PC-9 (cell line): ENCODE data around the gene EVL. TPM values are rescaled to one million over a fixed set of nuclear protein-coding genes. Genes with fewer than 3 reads are reported as not detected.

Experiments
- BruUV-seq: library from RNA; stranded (reverse); fragments of 400-500 nt; replicated peaks from 2 replicates; lab custom pipeline; 2021; lab: Mats Ljungman, UMichigan
- CTCF ChIA-PET: fragments of 300-600 bp; sonication (Branson Sonifier 250); formaldehyde crosslinking; loops from one replicate; lab custom pipeline; 2022; ENCODE audit warnings: antibody characterized with exemption; lab: Charles Lee
- POLR2A ChIA-PET: fragments of 300-600 bp; sonication (Branson Sonifier 250); formaldehyde crosslinking; loops from one replicate; lab custom pipeline; 2022; ENCODE audit warnings: antibody characterized with exemption; ENCODE audit not compliant: unreplicated experiment; lab: Charles Lee
- DNase-seq, 2 experiments: peaks; one replicate each; pipeline versions ENCODE4 v3.0.0 to v3.0.0-alpha.2; 2015 to 2022; ENCODE audit warnings: mixed read lengths in 1 of 2
- H2AFZ ChIP-seq: fragments of 200-600 bp; sonication (generic); 2 replicates; pipeline ENCODE4 v1.8.1; 2017; ENCODE audit warnings: antibody characterized with exemption
- H3F3A ChIP-seq: fragments of 200-600 bp; sonication (generic); 2 replicates; pipeline ENCODE4 v1.8.1; 2017; ENCODE audit warnings: antibody characterized with exemption, mild to moderate bottlenecking, low read depth; ENCODE audit not compliant: insufficient read depth
- H3K27ac ChIP-seq: fragments of 200-600 bp; sonication (generic); 2 replicates; pipeline ENCODE4 v1.6.1; 2016; ENCODE audit warnings: mixed run types
- H3K27me3 ChIP-seq: fragments of 200-600 bp; sonication (generic); 2 replicates; pipeline ENCODE4 v1.6.1; 2016; ENCODE audit warnings: low read depth, mixed run types; ENCODE audit not compliant: insufficient read depth
- H3K36me3 ChIP-seq: fragments of 200-600 bp; sonication (generic); 2 replicates; pipeline ENCODE4 v1.6.1; 2016; ENCODE audit warnings: low read depth, mixed run types
- H3K4me1 ChIP-seq: fragments of 200-600 bp; sonication (generic); replicated peaks from 2 replicates; pipeline ENCODE4 v1.6.1; 2016; ENCODE audit warnings: mixed run types; ENCODE audit not compliant: insufficient read depth
- H3K4me2 ChIP-seq: fragments of 200-600 bp; sonication (generic); 2 replicates; pipeline ENCODE4 v1.6.1; 2017; ENCODE audit warnings: mixed run types
- H3K4me3 ChIP-seq: fragments of 200-600 bp; sonication (generic); 2 replicates; pipeline ENCODE4 v1.6.1; 2016; ENCODE audit warnings: mixed run types
- H3K79me2 ChIP-seq: fragments of 200-600 bp; sonication (generic); 2 replicates; pipeline ENCODE4 v1.6.1; 2017; ENCODE audit warnings: low read depth, mixed run types
- H3K9me2 ChIP-seq: fragments of 200-600 bp; sonication (generic); 2 replicates; pipeline ENCODE4 v1.8.1; 2017; ENCODE audit warnings: mild to moderate bottlenecking; ENCODE audit not compliant: insufficient read depth
- H3K9me3 ChIP-seq: fragments of 200-600 bp; sonication (generic); 2 replicates; pipeline ENCODE4 v1.8.1; 2016; ENCODE audit warnings: low read depth; ENCODE audit not compliant: insufficient read depth
- H4K20me1 ChIP-seq: fragments of 200-600 bp; sonication (generic); 2 replicates; pipeline ENCODE4 v1.8.1; 2017; ENCODE audit not compliant: insufficient read depth
- CTCF ChIP-seq: fragments of 200-600 bp; sonication (generic); conservative IDR thresholded peaks from 2 replicates; pipeline ENCODE4 v1.6.1; 2017; ENCODE audit warnings: mixed run types, antibody characterized with exemption, mild to moderate bottlenecking, moderate library complexity
- EZH2 ChIP-seq: fragments of 200-600 bp; sonication (generic); IDR thresholded peaks from 2 replicates; pipeline ENCODE4 v1.8.0; 2017; ENCODE audit warnings: antibody characterized with exemption, low read depth
- intact Hi-C: fragments of 100-400 bp; cut with micrococcal nuclease; formaldehyde crosslinking; loops from one replicate; pipeline ENCODE4 v1.10.0; 2022; ENCODE audit not compliant: unreplicated experiment
- total RNA-seq: library from RNA; stranded (reverse); gene quantifications from 2 replicates; pipeline ENCODE4 v1.2.3, GENCODE V29; 2021

EVL gene
- total RNA-seq, 1 experiment from 2014 or later = 5.9 TPM

- ChIA-PET POLR2A (no interaction called here), CTCF (no interaction called here)
- no TSS peak for BruUV-seq
- H3K4me3 ChIP-seq = no peak overlapping the region
- no peak overlapping the region for H3K4me2 ChIP-seq
- H3K9me2 ChIP-seq = no peaks in the 10 kb centered on the region
- H3K9me3 ChIP-seq = no peaks in the 10 kb centered on the region
- H3F3A ChIP-seq = no peaks in the 10 kb centered on the region
- H4K20me1 ChIP-seq = no peaks in the 10 kb centered on the region; the same call in 1 of the 2 replicates
- H3K27ac ChIP-seq = no peak overlapping the region
- no peak for TF ChIP-seq CTCF
- TF ChIP-seq EZH2 = no peak
- no peak for DNase-seq
- H2AFZ ChIP-seq = no peak overlapping the region
- no peaks in the 10 kb centered on the region for H3K4me1 ChIP-seq
- intact Hi-C loops = no loop called here
- H3K36me3 ChIP-seq = no peaks in the 10 kb centered on the region
- no peaks in the 10 kb centered on the region for H3K27me3 ChIP-seq
- H3K79me2 ChIP-seq = no peaks in the 10 kb centered on the region
Observed at GRCh38 chr14:100041271-100041670, 24.0 kb upstream of the EVL start.

- no peak overlapping the region for H3K27ac ChIP-seq
- no peak overlapping the region for H3K4me3 ChIP-seq
- no peaks in the 10 kb centered on the region for H3K27me3 ChIP-seq
- H4K20me1 ChIP-seq = no peaks in the 10 kb centered on the region; the same call in 1 of the 2 replicates
- no peak overlapping the region for H2AFZ ChIP-seq
- no peaks in the 10 kb centered on the region for H3K4me1 ChIP-seq
- intact Hi-C loops = no loop called here
- H3K36me3 ChIP-seq = no peaks in the 10 kb centered on the region
- no peak overlapping the region for H3K4me2 ChIP-seq
- DNase-seq = no peak
- BruUV-seq = no TSS peak
- CTCF ChIA-PET = no interaction called here
- no peak for TF ChIP-seq CTCF
- no peak for TF ChIP-seq EZH2
- H3K9me2 ChIP-seq = no peaks in the 10 kb centered on the region
- H3K9me3 ChIP-seq = no peaks in the 10 kb centered on the region
- H3F3A ChIP-seq = no peaks in the 10 kb centered on the region
- no peaks in the 10 kb centered on the region for H3K79me2 ChIP-seq
- POLR2A ChIA-PET = no interaction called here
Observed at GRCh38 chr14:100042286-100042685, 22.9 kb upstream of the EVL start.

- TF ChIP-seq EZH2 = no peak
- TF ChIP-seq CTCF = no peak
- Histone ChIP-seq H3K36me3 (no peaks in the 10 kb centered on the region), H3K9me2 (no peaks in the 10 kb centered on the region), H3K9me3 (no peaks in the 10 kb centered on the region), H3K4me1 (no peaks in the 10 kb centered on the region), H3F3A (no peaks in the 10 kb centered on the region), H3K27me3 (no peaks in the 10 kb centered on the region), H2AFZ (no peak overlapping the region), H3K79me2 (no peaks in the 10 kb centered on the region), H4K20me1 (no peaks in the 10 kb centered on the region; the same call in 1 of the 2 replicates), H3K4me2 (no peak overlapping the region), H3K4me3 (no peak overlapping the region), H3K27ac (no peak overlapping the region)
- intact Hi-C loops = no loop called here
- POLR2A ChIA-PET = no interaction called here
- no TSS peak for BruUV-seq
- CTCF ChIA-PET = no interaction called here
- DNase-seq = peak in 1 of 2 experiments; percentile 39
Observed at GRCh38 chr14:100045642-100046344, 19.4 kb upstream of the EVL start.
